HG02981 (cell line): Measurements from ENCODE around the gene PNKP.

Experiments used
- ATAC-seq: cut with Tn5 transposase; IDR thresholded peaks from one replicate; pipeline ENCODE4 v1.9.1; 2021; ENCODE audit warnings: mild to moderate bottlenecking, moderate library complexity; ENCODE audit not compliant: unreplicated experiment

Gene PNKP

GRCh38 chr19:49876422-49877019 lies 9.1 kb upstream of the PNKP start:
- peak; percentile 37 for ATAC-seq

- ATAC-seq, result no peak
Measured at GRCh38 chr19:49875857-49876421, 8.6 kb upstream of the PNKP start.

GRCh38 chr19:49875177-49875576 lies 7.8 kb upstream of the PNKP start:
- no peak for ATAC-seq

GRCh38 chr19:49874503-49875157 lies 7.3 kb upstream of the PNKP start:
- ATAC-seq, result no peak

- ATAC-seq, result no peak
Measured at GRCh38 chr19:49873834-49874233, 6.5 kb upstream of the PNKP start.

- no peak for ATAC-seq
Measured at GRCh38 chr19:49873129-49873521, 5.7 kb upstream of the PNKP start.

- no peak for ATAC-seq
Measured at GRCh38 chr19:49872245-49873128, 5.1 kb upstream of the PNKP start.

GRCh38 chr19:49871349-49871985 lies 4.1 kb upstream of the PNKP start:
- ATAC-seq, result no peak

GRCh38 chr19:49870309-49870901 lies 3.0 kb upstream of the PNKP start:
- ATAC-seq, result no peak

- ATAC-seq, result peak; percentile 67
Measured at GRCh38 chr19:49869484-49870308, 2.3 kb upstream of the PNKP start.

- peak; percentile 8 for ATAC-seq
Measured at GRCh38 chr19:49869009-49869483, 1.7 kb upstream of the PNKP start.

GRCh38 chr19:49864890-49865289 lies 2.5 kb downstream of the PNKP start:
- ATAC-seq, result no peak

GRCh38 chr19:49863935-49864320 lies 3.4 kb downstream of the PNKP start:
- ATAC-seq, result no peak

- ATAC-seq, result no peak
Measured at GRCh38 chr19:49863254-49863934, 4.0 kb downstream of the PNKP start.

GRCh38 chr19:49862391-49863253 lies 4.8 kb downstream of the PNKP start:
- no peak for ATAC-seq

- no peak for ATAC-seq
Measured at GRCh38 chr19:49861541-49862378, 5.6 kb downstream of the PNKP start.

GRCh38 chr19:49861107-49861506 lies 6.3 kb downstream of the PNKP start:
- ATAC-seq, result no peak
